ENCODE results near the gene CEACAM4.

DNA sequence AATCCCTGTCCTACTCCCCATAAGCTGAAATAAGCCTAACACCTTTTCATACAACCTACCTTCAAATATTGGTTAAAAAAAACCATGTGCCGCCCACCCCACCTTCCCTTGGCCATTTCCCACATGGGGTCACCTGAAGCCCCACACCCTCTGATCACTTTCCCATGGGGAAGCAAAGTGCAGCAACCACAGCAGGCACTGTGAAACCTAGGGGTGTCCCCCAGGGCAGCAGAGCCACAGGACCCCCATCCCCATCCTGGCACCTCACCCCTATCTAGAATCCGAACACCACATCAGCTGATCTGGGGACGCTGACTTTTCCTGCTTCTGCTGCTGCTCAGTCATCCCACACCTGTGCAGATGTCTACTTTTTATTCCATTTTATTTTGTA, 31.0 kb downstream of the CEACAM4 start:
- no peak for TF ChIP-seq POLR2A (IDR thresholded peaks at IDR 0.05)
- TF ChIP-seq, protein P1, sequence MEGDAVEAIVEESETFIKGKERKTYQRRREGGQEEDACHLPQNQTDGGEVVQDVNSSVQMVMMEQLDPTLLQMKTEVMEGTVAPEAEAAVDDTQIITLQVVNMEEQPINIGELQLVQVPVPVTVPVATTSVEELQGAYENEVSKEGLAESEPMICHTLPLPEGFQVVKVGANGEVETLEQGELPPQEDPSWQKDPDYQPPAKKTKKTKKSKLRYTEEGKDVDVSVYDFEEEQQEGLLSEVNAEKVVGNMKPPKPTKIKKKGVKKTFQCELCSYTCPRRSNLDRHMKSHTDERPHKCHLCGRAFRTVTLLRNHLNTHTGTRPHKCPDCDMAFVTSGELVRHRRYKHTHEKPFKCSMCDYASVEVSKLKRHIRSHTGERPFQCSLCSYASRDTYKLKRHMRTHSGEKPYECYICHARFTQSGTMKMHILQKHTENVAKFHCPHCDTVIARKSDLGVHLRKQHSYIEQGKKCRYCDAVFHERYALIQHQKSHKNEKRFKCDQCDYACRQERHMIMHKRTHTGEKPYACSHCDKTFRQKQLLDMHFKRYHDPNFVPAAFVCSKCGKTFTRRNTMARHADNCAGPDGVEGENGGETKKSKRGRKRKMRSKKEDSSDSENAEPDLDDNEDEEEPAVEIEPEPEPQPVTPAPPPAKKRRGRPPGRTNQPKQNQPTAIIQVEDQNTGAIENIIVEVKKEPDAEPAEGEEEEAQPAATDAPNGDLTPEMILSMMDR (IDR thresholded peaks at IDR 0.05) = no peak

Measured in upper lobe of left lung (tissue), 4 donors.